Bone marrow (tissue), 2 donors: ENCODE measurements around the gene TICAM2.
"Not testable (repeated sequence)": the region's sequence is repeated elsewhere in the genome, so short reads cannot be mapped to it uniquely, and the experiment has no call there.

Source experiments
- DNase-seq, 2 donors: peaks; one replicate each; lab custom pipeline; 2025; lab: John Stamatoyannopoulos, UW

The TICAM2 gene

GRCh38 chr5:115601701-115602590 is at the start of gene TICAM2:
TICAM2 (minus strand) TSS chr5:115602479; CDS start chr5:115581256, 21,223 bp downstream.
- DNase-seq, result peak; percentile 11 to 31

- no peak for DNase-seq
Measured at GRCh38 chr5:115649541-115649940, 47.3 kb upstream of the TICAM2 start.

DNA sequence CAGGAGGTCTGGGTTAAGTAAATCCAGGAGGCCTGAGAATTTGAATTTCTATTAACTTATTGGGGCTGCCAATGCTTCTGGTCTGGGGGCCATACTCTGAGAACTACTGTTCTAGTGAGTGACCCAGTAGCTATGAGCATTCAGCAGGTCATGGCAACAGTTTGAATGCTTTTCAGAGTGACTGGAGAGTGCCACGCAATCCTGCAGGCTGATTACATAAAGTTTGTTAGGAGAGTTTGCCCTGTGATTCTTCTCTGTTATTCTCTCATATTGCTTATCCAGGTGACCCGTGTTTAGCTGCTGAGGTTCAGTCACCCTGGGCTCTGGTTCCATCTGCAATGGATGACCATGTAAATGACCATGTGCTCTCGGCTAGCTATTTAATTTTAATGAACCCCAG is 45.8 kb upstream of the TICAM2 start:
- DNase-seq, result no peak

DNA sequence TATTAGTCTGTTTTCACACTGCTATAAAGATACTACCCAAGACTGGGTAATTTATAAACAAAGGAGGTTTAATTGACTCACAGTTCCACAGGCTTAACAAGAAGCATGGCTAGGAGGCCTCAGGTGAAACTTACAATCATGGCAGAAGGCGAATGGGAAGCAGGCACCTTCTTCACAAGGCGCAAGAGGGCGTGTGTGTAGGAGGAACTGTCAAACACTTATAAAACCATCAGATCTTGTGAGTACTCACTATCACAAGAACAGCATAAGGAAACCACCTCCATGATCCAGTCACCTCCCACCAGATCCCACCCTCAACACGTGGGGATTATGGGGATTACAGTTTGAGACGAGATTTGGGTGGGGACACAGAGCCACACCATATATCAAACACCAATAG is 43.1 kb upstream of the TICAM2 start:
- DNase-seq, result not testable (repeated sequence)

DNA sequence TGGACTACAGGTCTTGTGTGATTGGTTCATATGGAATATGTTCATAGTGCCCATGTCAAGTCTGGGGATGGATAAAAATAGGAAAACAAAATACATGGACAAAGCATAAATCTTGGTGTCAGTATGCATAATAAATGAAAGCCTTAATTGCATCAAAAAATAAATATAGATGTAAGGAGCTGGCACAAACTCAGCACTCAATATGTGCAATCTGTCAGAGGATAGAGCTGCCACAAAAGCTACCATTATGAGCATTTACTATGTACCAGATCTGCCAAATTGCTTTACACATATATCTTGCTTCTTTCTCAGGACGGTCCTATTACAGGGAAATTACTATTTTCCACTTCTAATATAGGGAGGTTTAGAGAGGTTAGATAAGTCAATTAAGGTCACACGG is 41.8 kb upstream of the TICAM2 start:
- no peak for DNase-seq

DNA sequence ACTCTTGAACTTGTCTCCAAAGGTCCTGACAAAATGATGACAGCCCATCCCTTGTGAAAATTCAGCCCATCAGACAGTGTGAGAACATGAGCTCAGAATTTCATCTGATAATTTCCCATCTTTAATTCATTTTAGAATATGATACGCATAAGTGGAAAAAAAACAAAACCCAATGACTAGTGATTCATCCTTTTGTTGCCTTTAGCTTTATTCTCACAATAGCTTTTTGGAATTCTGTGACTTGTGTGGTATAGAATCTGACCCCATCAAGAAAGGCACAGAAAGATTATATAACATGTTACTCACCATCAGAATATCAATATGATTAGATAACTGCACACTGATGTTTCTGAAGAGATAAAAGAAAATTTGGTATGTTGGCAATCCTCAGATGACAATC is 39.7 kb upstream of the TICAM2 start:
- no peak for DNase-seq

DNA sequence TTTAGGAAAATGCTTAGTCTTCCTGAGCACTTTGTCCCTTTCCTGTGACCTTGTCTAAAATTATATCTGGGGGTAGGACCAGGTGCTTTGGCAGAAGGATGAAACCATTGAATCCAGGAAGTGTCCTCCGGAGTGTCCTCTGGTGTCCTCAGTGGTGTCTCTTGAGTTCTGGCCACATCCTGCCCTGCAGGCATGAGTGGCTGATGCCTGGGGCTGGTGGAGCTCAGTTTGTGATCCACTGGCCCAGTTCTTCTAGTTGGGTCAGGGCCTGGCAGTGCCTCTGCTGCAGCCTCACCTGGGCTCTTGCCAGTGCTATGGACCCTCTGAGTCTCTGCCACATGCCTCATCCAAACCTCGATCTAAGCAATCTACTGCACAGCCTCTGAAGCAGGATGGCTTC is 38.0 kb upstream of the TICAM2 start:
- DNase-seq, result no peak

GRCh38 chr5:115639377-115639776 is 37.1 kb upstream of the TICAM2 start:
- DNase-seq, result no peak

- no peak for DNase-seq
Measured at GRCh38 chr5:115637507-115637906, 35.2 kb upstream of the TICAM2 start.

- DNase-seq, result no peak
Measured at GRCh38 chr5:115636008-115636407, 33.7 kb upstream of the TICAM2 start.

- peak; percentile 30 to 63 for DNase-seq
Measured at GRCh38 chr5:115634343-115635132, 32.3 kb upstream of the TICAM2 start.

GRCh38 chr5:115629903-115630302 is 27.6 kb upstream of the TICAM2 start:
- no peak for DNase-seq

DNA sequence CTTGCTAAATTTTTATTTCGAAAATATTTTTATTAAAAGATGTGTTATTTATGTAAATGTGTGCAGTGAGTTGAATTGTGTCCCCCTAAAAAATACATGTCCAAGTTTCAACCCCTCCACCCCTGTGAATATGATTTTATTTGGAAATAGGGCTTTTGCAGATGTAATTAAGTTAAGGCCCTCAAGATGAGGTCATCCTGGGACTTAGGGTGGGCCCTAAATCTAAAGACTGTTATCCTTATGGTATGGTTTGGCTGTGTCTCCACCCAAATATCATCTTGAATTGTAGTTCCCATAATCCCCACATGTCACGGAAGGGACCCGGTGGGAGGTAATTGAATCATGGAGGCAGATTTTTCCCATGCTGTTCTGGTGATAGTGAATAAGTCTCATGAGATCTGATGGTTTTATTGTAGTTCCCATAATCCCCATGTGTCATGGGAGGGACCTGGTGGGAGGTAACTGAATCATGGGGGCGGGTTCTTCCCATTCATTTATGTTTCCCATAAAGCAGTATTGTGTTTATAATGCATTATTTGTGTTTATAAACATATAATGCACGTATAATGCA is 25.1 kb upstream of the TICAM2 start:
- no peak for DNase-seq

GRCh38 chr5:115626445-115626823 is 24.2 kb upstream of the TICAM2 start:
- DNase-seq, result no peak

DNA sequence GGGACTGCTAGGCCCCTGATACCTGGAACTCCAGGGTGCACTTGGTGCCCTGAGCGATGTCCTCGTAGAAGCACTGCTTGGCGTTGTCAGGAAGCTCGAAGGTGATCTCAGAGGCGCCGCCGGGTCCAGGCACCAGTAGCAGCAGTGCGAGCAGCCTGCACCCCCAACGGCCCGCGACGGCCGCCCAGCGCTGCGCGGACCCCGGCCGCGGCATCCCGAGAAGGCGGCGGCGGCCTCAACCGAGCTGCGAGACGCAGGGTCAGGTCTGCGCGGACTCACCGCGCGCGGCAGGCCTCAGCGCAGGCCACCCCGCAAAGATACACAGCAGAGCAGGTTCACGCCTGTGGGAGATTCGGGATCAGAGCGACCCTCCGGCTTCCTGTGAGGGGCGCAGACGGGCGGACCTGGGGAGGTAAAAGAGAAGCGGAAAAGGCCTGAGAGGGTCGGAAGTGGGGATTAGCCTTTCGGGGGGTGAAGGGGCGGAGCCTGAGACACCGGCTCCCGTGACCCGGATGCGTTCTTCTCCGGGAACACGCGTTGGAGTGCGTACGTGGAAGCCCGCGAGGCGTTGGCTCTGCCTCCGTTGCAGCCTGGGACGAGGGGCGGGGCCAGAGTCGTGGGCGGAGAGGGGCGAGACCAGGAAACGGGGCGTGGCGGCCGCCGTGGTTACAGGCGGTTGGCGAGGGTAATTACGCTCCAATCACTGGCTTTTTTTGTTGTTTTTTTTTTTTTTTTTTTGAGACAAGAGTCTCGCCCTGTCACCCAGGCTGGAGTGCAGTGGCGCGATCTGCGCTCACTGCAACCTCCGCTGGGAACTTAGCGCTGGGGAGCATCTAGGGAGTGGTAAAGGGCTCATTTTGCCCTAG is 23.5 kb upstream of the TICAM2 start, which contains the start of gene TMED7:
TMED7 (minus strand) TSS at position 458 of the 866 bp plus-strand sequence; CDS start at position 214, 244 bp downstream.
- DNase-seq, result peak; percentile 94 to 97

GRCh38 chr5:115624994-115625393 is 22.7 kb upstream of the TICAM2 start:
- DNase-seq, result no peak

DNA sequence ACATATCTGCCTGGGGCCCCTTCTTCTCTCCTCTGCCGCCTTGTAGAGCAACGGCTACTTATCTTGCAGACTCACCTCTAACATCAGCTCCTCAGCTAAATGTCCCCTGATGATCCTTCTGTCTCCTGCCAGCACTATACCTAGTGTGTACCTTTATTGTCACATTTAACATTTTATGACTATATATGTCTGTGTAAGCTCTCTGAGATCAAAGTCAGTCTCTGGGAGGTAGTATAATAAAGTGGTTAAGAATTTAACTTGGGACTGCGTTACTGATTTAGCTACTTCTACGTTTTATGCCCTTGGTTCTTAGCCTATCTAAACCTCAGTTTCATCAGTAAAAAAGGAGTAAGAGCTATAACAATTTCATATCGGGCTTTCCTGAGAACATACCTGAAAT is 21.4 kb upstream of the TICAM2 start:
- DNase-seq, result no peak

DNA sequence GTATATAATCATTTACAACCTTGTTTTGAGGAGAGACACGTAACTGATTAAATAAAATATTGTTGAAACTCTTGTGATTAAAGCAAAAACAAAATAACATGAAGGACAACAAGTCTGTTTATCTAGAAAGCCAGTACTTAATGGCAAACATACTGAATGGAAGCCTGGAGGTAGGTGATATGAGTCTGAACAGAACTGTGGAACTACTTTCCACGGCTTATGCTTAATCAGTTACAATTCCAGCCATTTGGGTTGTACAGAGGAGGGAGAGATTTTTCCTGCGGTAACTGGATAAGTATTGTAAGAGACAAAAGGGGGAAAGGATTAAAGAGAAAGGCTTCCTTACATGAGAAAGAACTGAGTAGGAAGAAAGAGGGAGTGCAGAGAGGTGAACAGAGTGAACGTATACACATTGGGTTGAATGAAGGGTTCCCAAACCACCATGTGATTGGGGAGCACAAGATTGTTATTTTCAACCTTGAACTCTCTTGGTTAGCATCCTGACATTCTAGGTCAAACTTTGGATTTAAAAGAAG is 19.2 kb upstream of the TICAM2 start:
- no peak for DNase-seq

DNA sequence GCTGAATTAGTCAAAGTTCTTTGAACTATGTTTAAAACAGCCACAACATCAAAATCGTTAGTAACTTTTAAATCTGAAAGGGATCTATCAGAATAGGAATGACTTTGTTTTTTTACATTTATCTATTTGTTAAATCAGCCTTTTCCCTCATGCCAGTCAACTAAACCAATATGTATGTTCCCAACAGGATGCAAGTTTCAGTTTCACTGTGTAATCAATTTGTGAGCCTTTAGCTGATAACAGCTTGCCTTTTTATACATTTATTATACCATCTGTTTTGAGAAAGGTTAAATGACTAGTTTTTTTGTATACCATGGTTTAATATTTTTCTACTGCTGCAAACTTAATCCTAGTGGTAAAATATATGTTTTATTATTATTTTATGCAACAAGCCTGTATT is 14.6 kb upstream of the TICAM2 start:
- DNase-seq, result no peak

DNA sequence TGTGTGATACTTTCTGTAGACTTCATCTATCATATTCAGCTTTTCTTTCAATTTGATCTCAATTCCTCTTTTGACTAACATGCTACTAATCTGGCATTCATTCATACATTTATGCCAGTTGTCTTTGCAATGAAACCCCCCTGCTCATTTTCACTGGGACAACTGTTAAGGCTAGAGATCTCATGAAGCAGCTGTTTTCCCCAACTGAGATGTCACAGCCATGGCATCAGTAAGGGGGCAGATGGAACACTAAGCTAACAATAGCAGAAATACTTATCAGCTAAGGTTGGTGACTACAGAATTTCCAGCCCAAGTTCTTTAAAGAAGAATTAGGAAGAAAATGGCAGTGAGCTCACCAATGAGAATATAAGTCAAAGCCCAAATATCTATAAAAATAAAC is 14.2 kb upstream of the TICAM2 start:
- no peak for DNase-seq

DNA sequence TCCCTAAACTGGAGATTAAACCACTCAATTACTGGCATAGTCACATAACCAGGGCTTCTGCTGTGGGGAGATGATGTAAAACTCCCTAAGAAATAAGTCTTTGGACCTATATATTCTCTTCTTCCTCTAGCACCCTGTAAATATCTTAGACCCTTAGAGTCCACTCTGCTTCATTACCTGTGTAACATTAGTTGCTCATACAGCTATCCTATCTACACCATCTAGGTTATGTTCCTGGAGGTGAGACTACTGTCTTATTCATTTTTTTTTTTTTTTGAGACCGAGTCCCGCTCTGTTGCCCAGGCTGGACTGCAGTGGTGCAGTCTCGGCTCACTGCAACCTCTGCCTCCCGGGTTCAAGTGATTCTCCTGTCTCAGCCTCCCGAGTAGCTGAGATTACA is 9.6 kb upstream of the TICAM2 start:
- no peak for DNase-seq
